Measurements from ENCODE around the gene BRCA1.
"Not testable (repeated sequence)": the region's sequence is repeated elsewhere in the genome, so short reads cannot be mapped to it uniquely, and the experiment has no call there.

DNA sequence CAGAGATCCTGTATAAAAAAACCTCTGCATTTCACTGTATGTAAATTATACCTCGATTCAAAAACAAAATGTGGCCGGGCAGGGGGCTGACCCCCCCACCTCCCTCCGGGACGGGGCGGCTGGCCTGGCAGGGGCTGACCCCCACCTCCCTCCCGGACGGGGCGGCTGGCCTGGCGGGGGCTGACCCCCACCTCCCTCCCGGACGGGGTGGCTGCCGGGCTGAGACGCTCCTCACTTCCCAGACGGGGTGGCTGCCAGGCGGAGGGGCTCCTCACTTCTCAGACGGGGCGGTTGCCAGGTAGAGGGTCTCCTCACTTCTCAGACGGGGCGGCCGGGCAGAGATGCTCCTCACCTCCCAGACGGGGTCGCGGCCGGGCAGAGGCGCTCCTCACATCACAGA lies 34.1 kb upstream of the BRCA1 start:
- TF ChIP-seq, protein P1, sequence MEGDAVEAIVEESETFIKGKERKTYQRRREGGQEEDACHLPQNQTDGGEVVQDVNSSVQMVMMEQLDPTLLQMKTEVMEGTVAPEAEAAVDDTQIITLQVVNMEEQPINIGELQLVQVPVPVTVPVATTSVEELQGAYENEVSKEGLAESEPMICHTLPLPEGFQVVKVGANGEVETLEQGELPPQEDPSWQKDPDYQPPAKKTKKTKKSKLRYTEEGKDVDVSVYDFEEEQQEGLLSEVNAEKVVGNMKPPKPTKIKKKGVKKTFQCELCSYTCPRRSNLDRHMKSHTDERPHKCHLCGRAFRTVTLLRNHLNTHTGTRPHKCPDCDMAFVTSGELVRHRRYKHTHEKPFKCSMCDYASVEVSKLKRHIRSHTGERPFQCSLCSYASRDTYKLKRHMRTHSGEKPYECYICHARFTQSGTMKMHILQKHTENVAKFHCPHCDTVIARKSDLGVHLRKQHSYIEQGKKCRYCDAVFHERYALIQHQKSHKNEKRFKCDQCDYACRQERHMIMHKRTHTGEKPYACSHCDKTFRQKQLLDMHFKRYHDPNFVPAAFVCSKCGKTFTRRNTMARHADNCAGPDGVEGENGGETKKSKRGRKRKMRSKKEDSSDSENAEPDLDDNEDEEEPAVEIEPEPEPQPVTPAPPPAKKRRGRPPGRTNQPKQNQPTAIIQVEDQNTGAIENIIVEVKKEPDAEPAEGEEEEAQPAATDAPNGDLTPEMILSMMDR (IDR thresholded peaks at IDR 0.05) = not testable (repeated sequence)
- TF ChIP-seq POLR2A, EP300 (IDR thresholded peaks at IDR 0.05): not testable (repeated sequence)

Data from suprapubic skin (tissue), 3 donors.